GM23338 (cell line): ENCODE measurements around the gene ITGB3. TPM values are rescaled to one million over a fixed set of nuclear protein-coding genes. Genes with fewer than 3 reads are reported as not detected.

Source experiments
- ATAC-seq: fragments of 200-7000 bp; cut with Tn5 transposase; 3 replicates; pipeline ENCODE4 v1.9.1; 2020
- DNase-seq: peaks from one replicate; pipeline ENCODE4 v3.0.0-alpha.2; 2015; ENCODE audit warnings: low spot score
- H2AFZ ChIP-seq: fragments of 200-600 bp; sonication (generic); 2 replicates; pipeline ENCODE4 v1.8.0; 2016; ENCODE audit warnings: antibody characterized with exemption, mild to moderate bottlenecking, moderate library complexity
- H3F3A ChIP-seq: fragments of 200-600 bp; sonication (generic); replicated peaks from 2 replicates; pipeline ENCODE4 v1.8.0; 2017; ENCODE audit warnings: antibody characterized with exemption, mixed run types, low read depth
- H3K27ac ChIP-seq: fragments of 200-600 bp; sonication (generic); 2 replicates; pipeline ENCODE4 v1.6.1; 2016; ENCODE audit warnings: low read depth
- H3K27me3 ChIP-seq: fragments of 200-600 bp; sonication (generic); 2 replicates; pipeline ENCODE4 v1.8.0; 2016; ENCODE audit warnings: mild to moderate bottlenecking, mixed run types, moderate library complexity; ENCODE audit not compliant: insufficient read depth
- H3K36me3 ChIP-seq: fragments of 200-600 bp; sonication (generic); 2 replicates; pipeline ENCODE4 v1.8.0; 2016; ENCODE audit warnings: mild to moderate bottlenecking; ENCODE audit not compliant: insufficient read depth
- H3K4me1 ChIP-seq: fragments of 200-600 bp; sonication (generic); 2 replicates; pipeline ENCODE4 v1.8.0; 2016; ENCODE audit warnings: mild to moderate bottlenecking, moderate library complexity; ENCODE audit not compliant: insufficient read depth
- H3K4me2 ChIP-seq: fragments of 200-600 bp; sonication (generic); 2 replicates; pipeline ENCODE4 v1.7.1; 2017; ENCODE audit warnings: mixed run types
- H3K4me3 ChIP-seq: fragments of 200-600 bp; sonication (generic); 2 replicates; pipeline ENCODE4 v1.6.1; 2016; ENCODE audit warnings: mixed run types
- H3K79me2 ChIP-seq: fragments of 200-600 bp; sonication (generic); replicated peaks from 2 replicates; pipeline ENCODE4 v1.8.0; 2017; ENCODE audit warnings: mild to moderate bottlenecking; ENCODE audit not compliant: insufficient read depth
- H3K9me2 ChIP-seq: fragments of 200-600 bp; sonication (generic); 2 replicates; pipeline ENCODE4 v1.8.0; 2017; ENCODE audit not compliant: insufficient read depth
- H4K20me1 ChIP-seq: fragments of 200-600 bp; sonication (generic); replicated peaks from 2 replicates; pipeline ENCODE4 v1.8.0; 2017; ENCODE audit warnings: mild to moderate bottlenecking; ENCODE audit not compliant: insufficient read depth
- H3K27ac Mint-ChIP-seq: 2 replicates; pipeline ENCODE4 v1.8.0; 2020; ENCODE audit warnings: inconsistent platforms, mild to moderate bottlenecking, moderate library complexity, mixed read lengths
- H3K27me3 Mint-ChIP-seq: 3 replicates; pipeline ENCODE4 v1.8.0; 2022; ENCODE audit warnings: low read depth, mild to moderate bottlenecking, moderate library complexity, mixed read lengths, inconsistent platforms; ENCODE audit not compliant: insufficient read depth, poor library complexity
- H3K36me3 Mint-ChIP-seq: 3 replicates; pipeline ENCODE4 v1.8.0; 2021; ENCODE audit warnings: low read depth, mild to moderate bottlenecking, inconsistent platforms, moderate library complexity, mixed read lengths
- H3K4me1 Mint-ChIP-seq: 3 replicates; pipeline ENCODE4 v1.8.0; 2020; ENCODE audit warnings: mild to moderate bottlenecking, inconsistent platforms, mixed read lengths
- H3K4me3 Mint-ChIP-seq: 3 replicates; pipeline ENCODE4 v1.8.0; 2021; ENCODE audit warnings: moderate library complexity, mild to moderate bottlenecking, inconsistent platforms, mixed read lengths
- H3K9me3 Mint-ChIP-seq: 3 replicates; pipeline ENCODE4 v1.8.0; 2020; ENCODE audit warnings: moderate library complexity, mild to moderate bottlenecking, inconsistent platforms, mixed read lengths
- CREB1 ChIP-seq: fragments of 250-450 bp; sonication (Bioruptor Pico); IDR thresholded peaks from 2 replicates; pipeline ENCODE4 v1.5.0; 2020; ENCODE audit warnings: low read depth, mild to moderate bottlenecking, moderate library complexity
- EZH2 ChIP-seq: fragments of 200-600 bp; sonication (generic); IDR thresholded peaks from one replicate; pipeline ENCODE4 v1.8.0; 2017; ENCODE audit warnings: antibody characterized with exemption, mild to moderate bottlenecking, low read depth; ENCODE audit not compliant: unreplicated experiment
- NANOG ChIP-seq: IDR thresholded peaks from 2 replicates; pipeline ENCODE4 v1.6.1; 2016; ENCODE audit warnings: antibody characterized with exemption, borderline replicate concordance
- ZNF462 ChIP-seq: fragments of 250-450 bp; sonication (Bioruptor Pico); IDR thresholded peaks from 2 replicates; pipeline ENCODE4 v1.5.0; 2020; ENCODE audit warnings: mild to moderate bottlenecking, moderate library complexity
- polyA plus RNA-seq: library from polyadenylated mRNA; unstranded; fragments of >200 nt; fragmentation: Nextera tagmentation; extraction: Ambion mirVana; gene quantifications from 2 replicates; pipeline ENCODE4 v1.2.1, GENCODE V29; 2016
- total RNA-seq: library from RNA; depleted of rRNA; stranded (reverse); fragments of >200 nt; shearing (Covaris generic); gene quantifications from 2 replicates; pipeline ENCODE4 v1.2.3, GENCODE V29; 2014

ITGB3 gene
- total and polyA plus RNA-seq, 2 experiments from 2014 or later: 0.52 TPM; not detected in 1

GRCh38 chr17:47286198-47286914 lies 32.7 kb downstream of the ITGB3 start (continued):
- TF ChIP-seq ZNF462 (CRISPR knock-in tag): no peak

- H3K4me2 ChIP-seq: no peak overlapping the region
- H3F3A ChIP-seq: no peaks in the 10 kb centered on the region
- ATAC-seq: no peak
- DNase-seq: no peak
- H3K27me3 ChIP-seq: peaks cover 7% of the 10 kb centered on the region; the same call in 1 of the 2 replicates
- H2AFZ ChIP-seq: no peak overlapping the region
- H3K9me2 ChIP-seq: peaks cover 12% of the 10 kb centered on the region; the same call in 1 of the 2 replicates
- no peaks in the 10 kb centered on the region; the same call in 1 of the 3 replicates for H3K9me3 Mint-ChIP-seq
- H3K4me1 ChIP-seq: peaks cover 5% of the 10 kb centered on the region; the same call in 1 of the 2 replicates
- H3K27ac Mint-ChIP-seq: no peak overlapping the region
- no peak overlapping the region for H3K4me3 ChIP-seq
- no peaks in the 10 kb centered on the region for H3K36me3 ChIP-seq
- H4K20me1 ChIP-seq: no peaks in the 10 kb centered on the region; the same call in 1 of the 2 replicates
- H3K27me3 Mint-ChIP-seq: peaks cover 7% of the 10 kb centered on the region
- no peak overlapping the region for H3K27ac ChIP-seq
- no peak for TF ChIP-seq EZH2
- H3K4me3 Mint-ChIP-seq: no peak overlapping the region
- peaks cover 11% of the 10 kb centered on the region for H3K4me1 Mint-ChIP-seq
- H3K36me3 Mint-ChIP-seq: no peaks in the 10 kb centered on the region
- H3K79me2 ChIP-seq: no peaks in the 10 kb centered on the region
Observed at GRCh38 chr17:47287068-47287467, 33.4 kb downstream of the ITGB3 start.

- Mint-ChIP-seq H3K4me1 (peaks cover 11% of the 10 kb centered on the region), H3K27ac (no peak overlapping the region), H3K27me3 (peaks cover 11% of the 10 kb centered on the region), H3K4me3 (no peak overlapping the region), H3K9me3 (no peaks in the 10 kb centered on the region; the same call in 1 of the 3 replicates), H3K36me3 (no peaks in the 10 kb centered on the region)
- Histone ChIP-seq H3K27ac (no peak overlapping the region), H3K36me3 (no peaks in the 10 kb centered on the region), H3K4me3 (no peak overlapping the region), H3K27me3 (peaks cover 7% of the 10 kb centered on the region; the same call in 1 of the 2 replicates), H2AFZ (no peak overlapping the region), H3F3A (no peaks in the 10 kb centered on the region), H3K4me1 (peaks cover 5% of the 10 kb centered on the region; the same call in 1 of the 2 replicates), H4K20me1 (no peaks in the 10 kb centered on the region; the same call in 1 of the 2 replicates), H3K4me2 (no peak overlapping the region), H3K79me2 (no peaks in the 10 kb centered on the region), H3K9me2 (peaks cover 12% of the 10 kb centered on the region; the same call in 1 of the 2 replicates)
- DNase-seq (no peak), ATAC-seq (no peak)
- TF ChIP-seq CREB1 (CRISPR knock-in tag) (no peak), NANOG (no peak)
Observed at GRCh38 chr17:47287639-47288038, 34.0 kb downstream of the ITGB3 start.
